Posterior vena cava (tissue), 2 donors: ENCODE data around the gene RBX1. TPM values are rescaled to one million over a fixed set of nuclear protein-coding genes. Genes with fewer than 3 reads are reported as not detected.
"Not testable (repeated sequence)": the region's sequence is repeated elsewhere in the genome, so short reads cannot be mapped to it uniquely, and the experiment has no call there.

Source experiments
- DNase-seq: peaks from one replicate; pipeline ENCODE4 v3.0.0-alpha.2; 2020; ENCODE audit warnings: low spot score
- intact Hi-C, 2 donors: fragments of 100-400 bp; cut with DNase I; formaldehyde crosslinking; loops; one replicate each; pipeline versions ENCODE4 v1.14.1 to v1.14.2; 2022 to 2023
- total RNA-seq, 2 donors: library from RNA; stranded (reverse); fragmentation: NEBNext Ultra II Directional; extraction: Animal tissue kit (Norgen Biotek cat#: 25700); gene quantifications; one replicate each; pipeline ENCODE4 v1.2.1, GENCODE V29; 2021
- donor health status: DM: yes; HTN: yes; CAD: no.
- donor health status: DM: yes; HTN: yes; CAD: no.

RBX1 gene
- total RNA-seq, 2 donors from 2014 or later, result 54.6 to 56.3 TPM

DNA sequence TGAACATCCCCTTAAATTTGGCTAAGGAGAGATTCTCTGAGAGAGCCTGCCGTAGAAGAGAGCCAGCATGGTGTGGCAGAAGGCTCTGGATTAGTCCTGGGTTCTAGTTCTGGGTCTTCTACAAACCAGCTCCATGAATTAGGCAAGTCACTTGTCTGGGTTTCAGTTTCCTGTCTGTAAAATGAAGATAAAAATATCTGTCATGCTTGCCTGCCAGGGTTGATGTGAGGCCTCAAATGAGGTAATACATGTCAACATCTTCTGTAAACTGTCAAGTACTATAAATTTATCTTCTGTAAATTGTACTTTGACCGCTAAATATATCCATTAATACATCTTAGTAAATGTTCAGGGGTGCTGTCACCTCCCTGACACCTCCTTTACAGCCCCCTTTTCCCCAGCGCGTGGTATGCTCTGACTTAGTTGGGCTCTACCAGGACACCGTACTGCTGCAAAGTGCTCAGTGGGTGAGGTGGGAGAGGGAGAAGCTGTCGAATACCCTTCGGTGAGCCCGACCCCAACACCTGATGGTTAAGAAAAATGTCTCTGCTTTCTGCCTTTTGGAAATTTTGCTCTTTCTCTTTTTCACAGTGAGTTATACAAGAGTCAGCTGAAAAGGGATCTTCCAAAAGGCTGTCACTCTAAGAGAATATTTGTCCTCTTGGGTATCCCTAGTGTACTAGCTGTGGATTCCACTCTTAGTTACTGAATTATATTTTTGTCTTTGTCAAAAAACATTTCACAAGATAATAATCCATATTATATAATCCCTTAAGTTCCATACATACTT lies 15.0 kb downstream of the RBX1 start:
- intact Hi-C loops, result no loop called here
- DNase-seq, result peak; percentile 38

DNA sequence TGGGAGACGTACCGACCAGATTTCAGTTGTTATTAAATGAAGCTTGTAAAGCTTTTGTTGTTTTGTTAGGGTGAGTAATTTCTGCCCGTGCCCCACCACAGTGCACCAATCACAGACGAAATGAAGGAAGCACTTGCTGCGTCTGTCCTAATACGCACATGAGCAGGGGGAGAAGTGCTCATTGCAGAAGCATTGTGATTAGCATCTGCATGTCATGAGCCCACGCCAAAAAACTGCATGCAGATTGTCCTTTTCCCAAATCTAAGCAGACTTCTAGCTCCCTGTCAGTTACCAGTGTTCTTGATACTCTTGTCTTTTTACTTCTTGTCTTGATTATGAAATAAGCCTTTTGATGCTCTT lies 15.5 kb downstream of the RBX1 start:
- DNase-seq, result peak; percentile 50
- intact Hi-C loops, result no loop called here

GRCh38 chr22:40967111-40967760 lies 16.1 kb downstream of the RBX1 start:
- intact Hi-C loops, result no loop called here
- DNase-seq, result peak; percentile 72

GRCh38 chr22:40972587-40972986 lies 21.4 kb downstream of the RBX1 start:
- DNase-seq, result peak; percentile 29
- intact Hi-C loops, result no loop called here

DNA sequence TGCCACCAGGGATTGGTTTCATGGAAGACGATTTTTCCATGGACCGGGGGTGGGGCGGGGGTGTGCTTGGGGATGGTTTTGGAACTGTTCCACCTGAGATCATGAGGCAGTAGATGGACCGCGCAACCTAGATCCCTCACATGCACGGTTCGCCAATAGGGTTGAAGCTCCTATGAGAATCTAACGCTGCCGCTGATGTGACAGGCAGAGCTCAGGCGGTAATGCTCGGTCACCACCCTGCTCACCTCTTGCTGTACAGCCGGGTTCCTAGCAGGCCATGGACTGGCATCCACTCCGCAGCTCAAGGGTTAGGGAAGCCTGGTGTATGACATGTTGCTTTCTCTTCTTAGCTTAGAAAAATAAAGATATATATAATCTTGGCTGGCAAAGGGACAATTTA lies 22.0 kb downstream of the RBX1 start:
- intact Hi-C loops, result no loop called here
- DNase-seq, result peak; percentile 45

- no peak for DNase-seq
- intact Hi-C loops, result no loop called here
Measured at GRCh38 chr22:40975366-40975765, 24.2 kb downstream of the RBX1 start.

DNA sequence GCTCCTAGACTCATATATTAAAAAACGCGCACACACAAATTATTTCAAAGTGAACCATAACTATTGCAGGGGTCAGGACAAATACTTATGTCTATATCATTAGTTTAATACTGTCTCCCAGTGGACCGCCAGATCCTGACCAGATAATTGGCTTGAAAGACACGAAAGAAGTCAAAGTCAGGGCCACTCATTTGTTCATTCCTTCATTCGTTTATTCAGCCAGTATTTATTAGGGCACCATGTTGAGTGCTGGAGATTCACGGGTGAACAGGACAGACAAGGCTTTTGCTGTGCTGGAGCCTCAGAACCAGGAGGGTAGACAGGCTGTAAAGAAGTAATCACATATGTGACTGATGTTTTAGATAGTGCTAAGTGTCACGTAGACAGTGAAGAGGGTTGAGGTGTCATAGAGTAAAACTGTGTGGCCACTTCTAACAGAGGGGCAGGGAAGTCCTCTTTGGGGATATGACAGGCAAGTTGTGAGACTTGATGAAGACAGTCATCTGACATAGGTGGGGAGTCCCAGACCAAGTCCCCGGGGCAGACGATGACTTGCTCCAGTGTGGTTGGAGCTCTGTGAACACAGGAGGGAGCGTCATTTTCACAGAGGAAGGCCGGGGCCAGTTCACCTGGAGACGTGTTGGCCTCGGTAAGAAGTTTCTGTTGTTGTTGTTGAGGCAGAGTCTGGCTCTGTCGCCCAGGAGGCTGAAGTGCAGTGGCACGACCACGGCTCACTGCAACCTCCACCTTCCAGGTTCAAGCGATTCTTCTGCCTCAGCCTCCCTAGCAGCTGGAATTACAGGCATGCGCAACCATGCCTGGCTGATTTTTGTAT lies 25.9 kb downstream of the RBX1 start:
- intact Hi-C loops, result no loop called here
- peak; percentile 72 for DNase-seq

DNA sequence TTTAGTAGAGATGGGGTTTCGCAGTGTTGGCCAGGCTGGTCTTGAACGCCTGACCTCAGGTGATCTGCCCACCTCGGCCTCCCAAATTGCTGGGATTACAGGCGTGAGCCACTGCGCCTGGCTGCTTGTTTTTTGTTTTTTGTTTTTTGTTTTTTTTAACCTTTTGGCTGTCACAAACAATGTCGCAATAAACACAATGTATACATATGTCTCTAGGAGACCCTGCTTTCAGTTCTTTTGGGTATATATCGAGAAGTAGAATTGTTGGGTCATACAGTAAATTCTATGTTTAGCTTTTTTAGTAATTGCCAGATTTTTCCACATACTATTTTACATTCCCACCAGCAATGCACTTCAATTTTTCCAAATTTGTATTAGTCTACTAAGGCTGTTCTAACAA lies 28.0 kb downstream of the RBX1 start:
- intact Hi-C loops, result no loop called here
- DNase-seq, result no peak

DNA sequence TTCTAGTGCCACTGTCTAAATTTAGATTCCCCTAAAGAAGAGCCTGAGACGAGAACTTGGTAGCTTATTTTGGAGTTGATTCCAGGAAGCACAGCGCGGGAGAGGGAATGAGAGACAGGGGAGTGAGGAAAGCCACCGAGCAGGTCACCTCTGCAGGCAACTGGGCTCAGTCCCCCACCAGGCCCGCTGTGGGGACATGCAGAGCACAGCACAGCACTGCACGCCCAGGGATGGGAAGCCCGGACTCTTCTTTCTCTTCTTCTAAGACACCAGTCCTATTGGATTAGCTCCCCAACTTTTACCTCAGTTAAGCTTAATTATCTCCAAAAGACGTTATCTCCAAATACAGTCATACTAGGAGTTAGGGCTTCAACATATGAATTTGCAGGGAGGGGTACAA lies 28.7 kb downstream of the RBX1 start:
- intact Hi-C loops, result no loop called here
- DNase-seq, result no peak

DNA sequence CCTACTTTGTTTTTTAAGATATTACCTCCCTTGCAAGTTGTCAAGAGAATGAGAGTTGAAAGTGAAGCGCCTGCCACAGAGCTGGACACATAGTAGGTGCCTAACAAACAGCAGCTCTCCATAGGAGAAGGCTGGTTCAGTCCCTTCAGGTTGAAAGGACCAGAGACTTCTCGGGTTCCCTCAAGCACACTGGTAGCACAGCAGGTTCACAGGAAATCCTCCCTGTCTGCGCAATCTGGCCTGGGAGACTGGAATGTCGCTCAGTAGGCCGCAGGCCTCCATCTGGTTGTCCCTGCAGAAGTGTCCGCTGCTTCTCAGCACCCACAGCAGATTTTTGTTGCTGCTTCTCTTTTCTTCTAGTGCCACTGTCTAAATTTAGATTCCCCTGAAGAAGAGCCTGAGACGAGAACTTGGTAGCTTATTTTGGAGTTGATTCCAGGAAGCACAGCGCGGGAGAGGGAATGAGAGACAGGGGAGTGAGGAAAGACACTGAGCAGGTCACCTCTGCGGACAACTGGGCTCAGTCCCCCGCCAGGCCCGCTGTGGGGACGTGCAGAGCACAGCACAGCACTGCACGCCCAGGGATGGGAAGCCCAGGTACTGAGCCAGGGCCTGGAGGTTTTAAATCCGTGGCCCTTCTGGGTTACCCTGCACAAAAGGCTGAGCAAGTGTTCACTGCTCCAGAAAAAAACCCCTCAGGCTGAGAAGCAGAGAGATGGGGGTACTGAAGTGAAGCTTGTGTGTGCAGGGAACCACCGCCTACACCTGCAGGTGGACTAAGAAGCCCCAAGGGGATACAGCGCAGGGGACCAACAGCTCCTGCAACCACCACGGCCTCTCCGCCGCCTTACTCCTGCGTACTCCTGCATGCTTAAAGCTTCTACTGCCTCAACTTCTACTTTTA lies 31.6 kb downstream of the RBX1 start:
- intact Hi-C loops, result no loop called here
- no peak for DNase-seq

- intact Hi-C loops, result loop anchor here in 1 of 2 donors (2.0 kb wide), 1 partner anchor 38 kb away; no protein-coding TSS in a partner anchor
- DNase-seq, result no peak
Measured at GRCh38 chr22:40991298-40991697, 40.1 kb downstream of the RBX1 start.

DNA sequence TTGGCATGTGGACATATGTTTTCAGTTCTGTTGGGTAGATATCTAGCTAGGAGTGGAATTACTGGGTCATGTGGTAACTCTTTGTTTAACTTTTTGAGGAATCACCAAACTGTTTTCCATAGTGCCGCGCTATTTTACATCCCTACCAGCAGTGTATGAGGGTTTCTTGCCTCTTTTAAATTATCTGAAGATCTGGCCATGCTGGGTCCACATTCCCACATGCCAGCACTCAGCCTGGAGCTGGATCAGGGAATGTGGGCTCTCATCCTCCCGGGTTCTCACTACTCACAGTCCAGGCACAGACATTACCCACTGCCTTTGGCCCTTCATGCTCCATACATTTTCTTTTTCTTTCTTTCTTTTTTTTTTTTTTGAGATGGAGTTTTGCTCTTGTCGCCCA lies 44.6 kb downstream of the RBX1 start:
- intact Hi-C loops, result no loop called here

DNA sequence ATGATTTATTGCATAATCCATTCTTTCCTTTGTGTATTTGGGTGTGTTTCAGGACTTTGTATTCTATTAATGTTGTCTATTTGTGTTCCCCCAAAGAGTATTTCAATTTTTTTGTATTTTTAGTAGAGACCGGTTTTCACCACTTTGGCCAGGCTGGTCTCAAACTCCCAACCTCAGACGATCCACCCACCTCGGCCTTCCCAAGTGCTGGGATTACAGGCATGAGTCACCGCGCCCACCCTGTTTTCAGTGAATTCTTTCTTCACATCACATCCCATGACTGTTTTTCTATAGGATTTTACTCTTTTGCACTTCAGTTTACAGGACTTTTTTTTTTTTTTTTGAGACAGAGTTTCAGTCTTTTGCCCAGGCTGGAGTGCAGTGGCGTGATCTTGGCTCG lies 46.3 kb downstream of the RBX1 start:
- intact Hi-C loops, result no loop called here
- DNase-seq, result no peak

More for the DNA sequence above, 44.6 kb downstream of the RBX1 start:
- DNase-seq, result no peak

DNA sequence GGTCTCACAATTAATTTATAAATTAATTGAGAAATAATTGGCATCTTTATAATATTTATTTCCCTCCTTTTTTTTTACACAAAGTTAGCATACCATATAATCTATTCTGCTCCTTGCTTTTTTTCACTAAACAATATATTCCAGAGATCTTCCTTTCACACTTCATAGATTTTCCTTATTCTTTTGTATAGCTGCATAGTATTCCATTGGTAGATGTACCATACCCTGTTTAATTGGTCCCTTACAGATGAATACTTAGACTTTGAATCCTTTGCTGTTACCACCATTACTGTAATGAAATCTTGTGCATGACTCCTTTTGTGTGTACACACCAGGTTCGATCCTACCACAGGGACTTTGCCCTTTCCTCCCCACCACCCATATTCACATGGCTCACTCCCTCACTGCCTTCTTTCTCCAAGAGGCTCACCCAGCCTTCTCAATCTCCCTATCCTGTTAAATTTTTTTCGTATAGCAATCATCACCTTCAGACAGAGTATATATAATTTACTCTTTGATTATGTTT lies 48.9 kb downstream of the RBX1 start:
- no peak for DNase-seq
- intact Hi-C loops, result loop anchor here in 1 of 2 donors (10.0 kb wide), 1 partner anchor 75 kb away; no protein-coding TSS in a partner anchor

- intact Hi-C loops, result loop anchor here in 1 of 2 donors (10.0 kb wide), 1 partner anchor 74 kb away; no protein-coding TSS in a partner anchor
- no peak for DNase-seq
Measured at GRCh38 chr22:41000941-41001721, 50.0 kb downstream of the RBX1 start.

DNA sequence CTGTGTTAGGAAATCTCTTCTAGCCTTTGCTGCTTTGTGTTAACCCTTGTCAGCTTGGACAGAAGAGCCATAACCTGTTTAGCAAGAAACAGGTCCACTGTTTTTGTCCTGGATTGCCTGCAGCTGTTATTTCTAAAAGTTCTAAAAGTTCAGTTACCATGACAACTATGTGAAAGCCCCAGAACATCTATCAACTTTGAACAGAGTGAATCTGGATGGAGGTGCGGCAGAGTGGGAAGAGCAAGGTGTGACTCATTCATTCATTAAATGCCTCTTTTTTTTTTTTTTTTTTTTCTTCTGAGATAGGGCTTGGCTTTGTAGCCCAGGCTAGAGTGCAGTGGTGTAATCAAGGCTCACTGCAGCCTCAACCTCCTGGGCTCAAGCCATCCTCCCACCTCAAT lies 50.5 kb downstream of the RBX1 start:
- intact Hi-C loops, result loop anchor here in 1 of 2 donors (10.0 kb wide), 1 partner anchor 73 kb away; no protein-coding TSS in a partner anchor
- DNase-seq, result no peak

GRCh38 chr22:41002386-41002785 lies 51.2 kb downstream of the RBX1 start:
- intact Hi-C loops, result loop anchor here in 1 of 2 donors (10.0 kb wide), 1 partner anchor 72 kb away; no protein-coding TSS in a partner anchor
- DNase-seq, result not testable (repeated sequence)

- DNase-seq, result no peak
- intact Hi-C loops, result loop anchor here in 1 of 2 donors (10.0 kb wide), 1 partner anchor 72 kb away; no protein-coding TSS in a partner anchor
Measured at GRCh38 chr22:41003066-41003465, 51.9 kb downstream of the RBX1 start.
